Stimulated activated CD4-positive, alpha-beta T cell treated with anti-CD3 and anti-CD28 coated beads, Interleukin-4, amount 100 ng/mL, for 1 hour (primary cell): ENCODE results near the gene FHAD1.

ENCODE experiments used
- DNase-seq: peaks from one replicate; pipeline ENCODE4 v3.0.0-alpha.2; 2020

The FHAD1 gene

DNA sequence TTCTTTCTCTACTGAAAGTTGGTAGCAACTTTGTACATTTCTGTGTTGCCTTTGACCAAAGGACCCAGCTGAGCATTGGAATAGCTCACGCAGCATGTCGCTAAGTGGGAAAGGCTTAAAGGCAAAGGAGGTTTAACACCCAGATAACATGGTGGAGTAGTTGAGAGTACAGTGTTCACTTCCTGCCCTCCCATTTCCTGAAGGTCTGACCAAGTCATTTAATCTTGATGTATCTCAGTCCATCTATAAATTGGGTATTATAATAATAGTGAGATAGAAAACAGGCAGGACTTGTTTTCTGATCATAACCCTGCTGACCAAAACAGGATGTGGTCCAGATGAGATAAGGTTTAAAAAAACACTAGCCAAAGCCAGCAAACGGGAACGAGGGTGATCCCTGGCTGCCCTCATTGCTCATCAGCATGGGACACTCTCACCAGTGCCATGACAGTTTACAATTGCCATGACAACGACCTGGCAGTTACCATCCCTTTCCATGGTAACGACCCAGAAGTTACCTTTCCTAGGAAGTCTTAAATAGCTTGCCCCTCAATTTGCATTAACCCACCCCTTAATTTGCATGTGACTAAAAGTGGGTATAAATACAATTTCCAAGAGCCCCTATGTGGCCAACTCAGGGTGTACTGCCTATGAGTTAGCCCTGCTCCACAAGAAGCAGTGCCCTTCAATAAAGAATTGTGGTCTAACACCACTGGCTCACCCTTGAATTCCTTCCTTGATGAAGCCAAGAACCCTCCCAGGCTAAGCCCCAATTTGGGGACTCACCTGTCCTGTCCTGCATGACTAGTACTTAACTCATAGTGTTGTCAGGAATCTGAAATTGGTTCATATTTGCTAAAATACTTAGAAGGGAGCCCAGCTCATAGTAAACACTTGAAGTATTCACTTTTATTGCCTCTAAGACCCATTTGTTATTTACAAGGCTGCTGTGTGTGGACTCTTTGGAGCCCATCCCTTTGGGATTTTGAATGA lies 28.4 kb upstream of the FHAD1 start:
- DNase-seq = no peak

DNA sequence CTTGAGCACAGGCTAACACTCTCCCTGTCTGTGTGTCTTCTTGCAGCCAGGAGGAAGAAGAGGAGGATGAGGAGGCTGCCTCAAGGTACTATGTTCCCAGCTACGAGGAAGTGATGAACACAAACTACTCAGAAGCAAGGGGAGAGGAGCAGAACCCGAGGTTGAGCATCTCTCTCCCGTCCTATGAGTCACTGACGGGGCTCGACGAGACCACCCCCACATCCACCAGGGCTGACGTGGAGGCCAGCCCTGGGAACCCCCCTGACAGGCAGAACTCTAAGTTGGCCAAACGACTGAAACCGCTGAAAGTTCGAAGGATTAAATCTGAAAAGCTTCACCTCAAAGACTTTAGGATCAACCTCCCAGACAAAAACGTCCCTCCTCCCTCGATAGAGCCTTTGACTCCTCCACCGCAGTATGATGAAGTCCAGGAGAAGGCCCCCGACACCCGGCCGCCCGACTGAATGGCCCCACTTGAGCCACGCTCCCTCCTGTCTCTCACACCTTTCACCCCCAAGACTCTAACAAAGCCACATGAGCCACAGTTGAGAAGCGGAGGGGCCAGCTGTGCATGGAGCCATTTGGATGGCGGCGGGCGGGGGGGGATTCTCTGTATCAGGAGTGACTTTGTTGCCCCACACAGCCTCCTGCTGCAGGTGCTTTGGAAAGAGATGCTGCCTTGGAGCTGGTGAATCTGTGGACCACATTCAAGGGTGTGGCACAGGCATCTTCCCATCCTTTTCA lies 27.6 kb upstream of the FHAD1 start:
- no peak for DNase-seq

DNA sequence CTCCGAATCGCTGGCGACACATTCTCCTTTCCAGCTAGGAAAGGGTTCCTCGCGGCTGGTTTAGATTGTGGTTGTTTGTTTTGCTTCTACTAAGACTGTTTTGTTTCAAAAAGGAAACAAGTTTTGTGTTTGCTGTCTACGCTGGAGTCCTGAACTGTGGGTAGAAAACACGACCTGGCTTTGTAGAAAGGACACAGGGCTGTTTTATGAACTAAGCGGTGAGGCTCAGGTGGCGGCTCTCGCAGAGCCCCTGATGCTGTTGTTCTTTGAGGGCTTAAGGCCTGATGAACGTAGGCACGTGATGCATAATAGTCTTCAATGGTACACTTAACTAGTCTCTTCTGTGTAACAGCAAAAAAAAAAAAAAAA lies 27.0 kb upstream of the FHAD1 start:
- DNase-seq = no peak

DNA sequence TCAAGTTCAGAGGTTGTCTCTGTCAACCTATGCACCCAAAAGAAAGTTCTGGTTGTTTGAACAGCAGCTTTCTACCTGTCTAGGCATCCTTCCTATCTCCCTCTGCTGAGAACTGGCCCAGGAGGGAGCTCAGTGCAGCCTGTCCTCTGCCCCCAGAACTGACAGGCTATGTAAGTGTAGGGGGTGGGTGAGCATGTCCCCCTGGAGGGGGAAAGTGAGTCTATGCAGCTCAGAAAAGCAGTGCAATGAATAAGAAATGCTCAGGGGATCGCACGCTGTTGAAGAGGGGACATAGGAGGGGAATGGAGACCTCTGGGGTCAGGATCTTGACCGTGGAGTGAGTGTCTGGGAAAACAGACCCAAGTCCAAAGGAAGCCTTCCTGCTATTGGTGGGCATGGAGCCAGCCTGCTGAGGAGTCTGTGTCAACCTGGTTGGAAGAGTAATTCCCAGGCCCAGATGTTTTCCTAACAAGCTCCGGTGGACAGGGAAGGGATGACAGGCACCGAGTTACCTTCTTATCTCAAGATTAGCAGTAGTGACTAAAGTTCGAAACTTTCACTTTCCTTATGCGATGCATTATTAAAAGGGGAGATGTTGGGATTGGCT lies 26.1 kb upstream of the FHAD1 start:
- no peak for DNase-seq

DNA sequence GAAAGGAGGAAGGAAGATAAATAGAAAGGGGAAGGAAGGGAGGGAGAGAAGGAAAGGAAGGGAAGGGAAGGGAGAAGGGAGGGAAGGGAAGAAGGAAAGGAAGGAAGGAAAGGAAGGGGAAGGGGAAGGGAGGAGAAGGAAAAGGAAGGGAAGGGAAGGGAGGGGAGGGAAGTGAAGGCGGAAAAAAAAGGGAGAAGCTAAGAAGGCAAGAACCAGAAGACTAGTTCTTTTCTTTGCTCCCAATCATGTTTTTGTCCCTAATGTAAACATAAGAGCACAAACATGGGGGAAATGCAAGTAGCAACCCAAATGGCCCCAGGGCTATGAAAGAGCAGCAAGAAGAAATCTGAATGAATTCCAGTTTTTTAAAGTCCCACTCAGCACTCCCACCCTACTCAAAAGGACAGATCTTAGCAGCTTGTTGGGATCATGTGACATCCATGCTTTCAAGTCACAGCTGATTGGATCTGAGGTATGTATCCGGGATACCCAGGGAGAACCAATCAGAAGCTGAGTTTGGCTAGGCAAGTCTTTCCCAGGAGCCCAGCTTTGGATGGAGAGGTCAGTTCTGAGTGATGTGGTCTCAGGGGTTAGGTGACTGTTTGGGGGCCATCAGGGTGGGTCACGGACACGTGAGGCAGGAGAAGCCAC lies 24.2 kb upstream of the FHAD1 start:
- DNase-seq = no peak

DNA sequence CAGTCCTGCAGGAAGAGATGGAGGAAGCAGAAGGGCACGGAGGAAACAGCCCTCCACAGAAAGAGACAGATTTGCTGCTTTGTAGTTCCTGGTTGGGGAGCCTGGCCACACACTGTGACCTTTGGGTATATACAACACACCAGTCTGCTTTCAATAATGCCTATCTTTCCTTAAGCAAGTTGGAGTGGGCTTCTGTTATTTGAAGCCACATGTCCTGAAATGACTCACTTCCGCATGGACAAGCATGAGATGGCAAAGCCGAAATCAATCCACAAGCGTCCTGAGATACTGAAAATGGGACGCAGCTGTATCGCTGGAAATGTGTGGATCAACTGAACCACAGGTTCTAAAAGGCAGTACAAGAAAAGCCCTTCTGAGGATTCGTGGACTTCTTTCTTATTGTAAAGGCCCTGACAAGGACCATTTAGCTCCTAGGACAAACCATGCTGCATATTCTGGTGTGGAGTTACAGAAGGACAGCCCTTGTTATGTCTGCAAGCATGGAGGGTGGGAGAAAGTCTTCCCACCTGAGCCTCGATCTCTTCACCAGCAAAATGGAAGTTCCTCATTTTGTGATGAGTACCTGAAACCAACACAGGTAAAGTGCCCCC lies 22.7 kb upstream of the FHAD1 start:
- no peak for DNase-seq

DNA sequence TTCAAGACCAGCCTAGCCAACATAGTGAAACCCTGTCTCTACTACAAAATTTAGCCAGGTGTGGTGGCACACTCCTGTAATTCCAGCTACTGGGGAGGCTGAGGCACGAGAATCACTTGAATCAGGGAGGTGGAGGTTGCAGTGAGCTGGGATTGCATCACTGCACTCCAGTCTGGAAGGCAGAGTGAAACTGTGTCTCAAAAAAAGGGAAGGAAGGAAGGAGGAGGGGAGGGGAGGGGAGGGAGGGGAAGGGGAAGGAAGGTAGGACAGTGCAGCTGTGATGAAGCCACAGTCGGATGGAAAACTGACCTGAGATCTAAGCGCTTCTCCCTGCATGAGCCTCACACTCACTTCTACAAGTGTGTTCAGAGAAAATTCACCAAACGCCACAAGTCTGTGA lies 22.0 kb upstream of the FHAD1 start:
- DNase-seq = no peak

DNA sequence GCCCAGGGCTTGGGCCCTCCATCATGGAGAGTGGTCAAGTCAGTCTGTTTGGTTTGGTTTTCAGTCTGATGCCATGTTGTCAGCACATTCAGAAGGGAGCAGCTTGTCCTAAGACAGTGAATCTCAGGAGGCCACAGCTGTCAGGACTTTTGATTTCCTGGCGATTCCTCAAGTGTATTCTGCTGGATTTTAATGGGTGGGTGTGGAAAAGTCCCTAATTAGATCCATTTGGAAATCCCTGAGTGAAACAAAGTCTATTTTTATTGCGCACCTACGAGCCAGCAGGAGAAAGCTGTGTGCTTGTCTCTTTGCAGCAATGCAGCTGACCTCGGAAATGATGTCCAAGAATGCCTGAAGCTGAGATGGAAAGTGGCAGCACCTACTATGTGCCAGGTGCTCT lies 21.6 kb upstream of the FHAD1 start:
- DNase-seq = no peak

DNA sequence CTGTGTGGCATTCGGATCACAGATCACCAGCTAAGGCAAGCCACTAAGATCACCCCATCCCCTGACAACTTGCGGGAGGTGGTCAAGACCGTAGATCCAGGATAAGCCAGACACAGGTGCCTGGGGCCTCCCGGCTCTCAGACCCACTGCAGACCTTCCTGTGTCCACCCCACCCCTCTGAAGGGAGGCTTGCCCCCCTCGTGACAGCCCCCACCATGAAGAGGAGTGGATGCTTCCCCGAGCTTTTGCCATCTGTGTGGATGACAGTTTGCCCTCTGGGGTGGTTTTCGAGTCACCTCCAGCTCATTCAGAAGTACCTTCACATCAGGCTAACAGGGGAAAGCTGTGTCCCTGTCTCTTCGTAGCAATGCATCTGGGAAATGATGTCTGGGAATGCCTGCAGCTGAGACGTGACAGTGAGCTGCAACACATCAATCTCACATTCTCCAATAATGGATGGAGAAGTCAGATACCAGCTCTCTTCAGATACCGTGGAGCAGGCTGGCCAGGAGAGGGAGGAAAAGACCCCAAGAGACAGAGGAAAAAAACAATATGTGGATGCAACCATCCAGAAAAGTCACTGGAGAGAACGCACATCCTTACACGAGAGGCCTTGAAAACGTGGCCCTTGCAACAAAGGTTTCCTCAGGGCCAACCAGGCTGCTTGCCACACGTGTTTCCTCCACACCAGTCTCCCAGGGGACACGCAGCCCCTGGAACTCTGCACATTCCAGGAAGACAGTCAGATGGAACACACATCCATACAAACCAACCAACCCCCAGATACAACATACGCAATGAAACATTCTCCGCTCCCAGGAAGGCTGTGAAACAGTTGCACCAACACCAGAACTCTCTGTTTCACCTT lies 20.4 kb upstream of the FHAD1 start:
- no peak for DNase-seq

DNA sequence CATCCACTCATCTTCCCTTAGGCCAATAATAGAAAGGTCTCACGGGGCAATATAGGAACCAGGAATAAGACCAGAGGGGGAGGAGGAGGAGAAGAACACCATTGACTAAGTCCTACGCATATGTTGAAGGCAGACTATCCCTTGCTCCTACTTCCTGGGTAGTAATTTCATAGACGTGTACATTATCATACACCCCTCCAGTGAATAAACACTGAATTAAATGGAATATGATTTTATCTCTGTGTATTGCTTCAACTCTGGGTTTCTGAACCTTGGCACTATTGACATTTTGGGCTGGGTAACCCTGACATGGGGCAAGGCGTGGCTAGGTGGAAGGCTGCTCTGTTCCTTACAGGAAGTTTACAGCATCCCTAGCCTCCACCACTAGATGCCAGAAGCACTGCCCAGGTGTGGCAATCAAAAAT lies 17.3 kb upstream of the FHAD1 start:
- DNase-seq = no peak

DNA sequence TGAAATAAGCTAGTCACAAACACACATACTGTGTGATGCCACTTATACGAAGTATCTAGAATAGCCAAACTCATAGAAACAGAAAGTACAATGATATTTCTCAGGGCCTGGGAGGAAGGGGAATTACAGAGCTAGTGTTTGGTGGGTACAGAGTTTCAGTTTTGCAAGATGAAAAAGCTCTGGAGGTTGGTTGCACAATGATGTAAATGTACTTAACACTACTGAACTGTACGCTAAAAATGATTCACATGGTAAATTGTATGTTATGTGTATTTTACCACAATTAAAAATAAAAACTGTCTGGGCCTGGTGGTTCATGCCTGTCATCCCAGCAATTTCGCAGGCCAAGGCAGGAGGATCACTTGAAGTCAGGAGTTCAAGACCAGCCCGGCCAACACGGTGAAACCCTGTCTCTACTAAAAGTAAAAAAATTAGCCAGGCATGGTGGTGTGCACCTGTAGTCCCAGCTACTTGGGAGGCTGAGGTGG lies 15.3 kb upstream of the FHAD1 start:
- DNase-seq = peak; percentile 10

DNA sequence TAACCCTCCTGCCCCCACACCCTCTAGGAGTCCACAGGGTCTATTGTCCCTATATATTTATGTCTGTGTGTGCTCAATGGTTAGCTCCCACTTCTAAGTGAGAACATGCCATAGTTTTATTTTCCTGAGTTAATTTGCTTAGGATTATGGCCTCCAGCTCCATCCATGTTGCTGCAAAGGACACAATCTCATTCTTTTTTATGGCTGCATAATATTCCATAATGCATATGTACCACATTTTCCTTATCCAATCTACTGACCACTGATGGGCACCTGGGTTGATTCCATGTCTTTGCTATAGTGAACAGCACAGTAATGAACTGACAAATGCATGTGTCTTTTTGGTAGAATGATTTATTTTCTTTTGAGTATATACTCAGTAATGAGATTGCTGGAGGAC lies 13.3 kb upstream of the FHAD1 start:
- DNase-seq = no peak

DNA sequence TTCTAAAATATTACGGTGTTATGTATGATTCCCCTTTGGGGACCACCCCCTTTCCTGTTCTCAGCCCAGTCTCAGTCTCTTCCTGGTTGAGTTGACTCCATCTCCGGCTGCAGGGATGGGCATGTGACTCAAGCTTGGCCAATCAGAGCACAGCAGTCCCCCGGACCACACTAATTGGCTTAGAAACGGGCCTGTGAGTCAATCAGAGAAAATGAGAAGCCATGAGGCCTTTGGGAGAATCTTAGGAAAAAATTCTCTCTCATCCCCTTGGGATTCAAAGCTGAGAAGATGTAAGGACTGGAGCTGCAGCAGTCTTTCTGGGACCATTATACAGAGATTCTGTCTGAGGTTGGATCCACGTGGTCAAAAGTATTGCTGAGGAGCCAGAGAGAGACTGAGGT lies 10.7 kb upstream of the FHAD1 start:
- no peak for DNase-seq

DNA sequence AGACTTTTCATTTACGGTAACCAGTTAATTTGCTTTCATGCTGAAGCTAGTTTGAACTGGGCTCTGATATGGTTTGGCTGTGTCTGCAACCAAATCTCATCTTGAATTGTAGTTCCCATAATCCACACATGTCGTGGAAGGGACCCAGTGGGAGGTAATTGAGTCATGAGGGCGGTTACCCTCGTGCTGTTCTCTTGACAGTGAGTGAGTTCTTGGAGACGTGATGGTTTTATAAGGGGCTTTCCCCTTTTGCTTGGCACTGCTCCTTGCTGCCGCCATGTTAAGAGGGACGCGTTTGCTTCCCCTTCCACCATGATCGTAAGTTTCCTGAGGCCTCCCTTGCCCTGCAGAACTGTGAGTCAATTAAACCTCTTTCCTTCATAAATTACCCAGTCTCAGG lies 10.3 kb upstream of the FHAD1 start:
- DNase-seq = no peak

DNA sequence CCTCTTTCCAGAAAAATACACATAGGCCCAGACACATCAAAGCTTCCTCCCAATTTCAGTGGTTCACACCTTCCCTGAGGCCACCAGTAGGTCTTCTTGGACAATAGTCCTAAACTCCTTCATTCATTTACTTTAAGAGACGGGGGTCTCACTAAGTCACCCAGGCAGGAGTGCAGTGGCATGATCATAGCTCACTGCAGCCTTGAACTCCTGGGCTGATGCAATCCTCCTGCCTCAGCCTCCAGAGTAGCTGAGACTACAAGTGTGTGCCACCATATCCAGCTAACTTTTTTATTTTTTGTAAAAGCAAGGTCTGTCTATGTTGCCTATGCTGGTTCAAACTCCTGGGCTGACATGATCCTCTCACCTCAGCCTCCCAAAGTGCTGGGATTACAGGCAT lies 8.2 kb upstream of the FHAD1 start:
- no peak for DNase-seq

DNA sequence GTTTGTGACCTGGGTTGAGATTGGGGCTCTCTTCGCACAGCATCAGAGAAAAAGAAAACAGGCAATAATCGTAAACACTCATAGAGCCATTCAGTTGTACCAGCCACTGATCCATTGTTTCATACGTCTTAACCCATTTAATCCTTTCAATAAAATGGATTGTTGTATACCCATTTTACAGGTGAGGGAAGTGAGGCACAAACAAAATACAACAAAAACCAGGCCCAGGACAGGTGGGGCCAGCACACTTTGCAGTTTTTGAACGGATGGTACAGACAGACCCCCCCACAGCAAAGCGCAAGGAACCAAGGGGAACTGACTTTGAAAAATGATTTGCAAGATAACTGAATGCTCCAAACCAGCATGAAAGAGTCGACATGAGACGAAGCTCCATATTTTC lies 4.3 kb upstream of the FHAD1 start:
- DNase-seq = no peak

DNA sequence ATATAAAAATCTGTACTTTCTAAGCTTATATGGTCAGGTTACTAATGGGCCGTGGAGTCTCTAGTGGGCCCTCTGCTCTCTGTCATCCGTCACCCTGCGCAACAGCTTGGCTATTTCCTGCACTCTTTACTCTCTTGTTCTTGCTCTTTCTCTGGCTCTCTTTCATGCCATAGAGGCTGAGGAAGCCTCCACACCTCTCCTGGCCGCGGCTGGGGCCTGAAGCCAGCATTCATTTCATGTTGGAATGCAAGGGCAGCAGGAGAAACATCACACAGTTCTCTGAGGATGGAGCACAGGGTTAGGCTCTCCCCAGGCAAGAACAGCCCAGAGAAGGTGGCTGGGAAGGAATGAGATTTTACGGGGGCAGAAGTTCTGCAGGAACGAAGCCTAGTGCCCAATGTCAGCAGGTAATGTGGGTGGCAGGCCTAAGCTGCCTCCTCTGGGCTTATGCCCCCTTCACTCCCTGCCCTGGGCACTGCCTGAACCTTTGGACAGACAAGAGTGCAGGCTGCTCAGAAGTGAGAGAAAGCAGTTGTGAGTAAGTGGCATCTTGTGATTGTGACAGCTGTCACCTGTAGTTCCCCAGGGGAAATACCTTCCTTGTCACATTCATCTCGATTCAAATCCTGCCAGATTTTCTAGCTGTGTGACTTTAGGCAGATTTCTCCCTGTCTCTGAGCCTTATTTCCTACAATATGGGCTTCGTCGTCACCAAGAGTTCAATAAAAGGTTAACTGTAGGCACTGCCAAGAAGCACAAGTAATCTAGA lies 3.6 kb upstream of the FHAD1 start:
- DNase-seq = no peak

DNA sequence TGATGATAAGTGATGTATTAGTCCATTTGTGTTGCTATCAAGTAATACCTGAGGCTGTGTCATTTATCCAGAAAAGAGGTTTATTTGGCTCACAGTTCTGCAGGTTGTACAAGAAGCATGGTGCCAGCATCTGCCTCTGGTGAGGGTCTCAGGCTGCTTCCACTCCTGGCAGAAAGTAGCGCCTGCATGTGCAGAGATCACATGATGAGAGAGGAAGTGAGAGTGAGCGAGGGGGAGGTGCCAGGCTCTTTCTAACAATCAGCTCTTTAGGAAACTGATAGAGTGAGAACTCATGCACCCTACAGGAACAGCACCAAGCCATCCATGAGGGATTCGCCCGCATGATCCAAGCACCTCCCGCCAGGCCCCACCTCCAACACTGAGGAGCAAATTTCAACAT lies 2.2 kb upstream of the FHAD1 start:
- no peak for DNase-seq

DNA sequence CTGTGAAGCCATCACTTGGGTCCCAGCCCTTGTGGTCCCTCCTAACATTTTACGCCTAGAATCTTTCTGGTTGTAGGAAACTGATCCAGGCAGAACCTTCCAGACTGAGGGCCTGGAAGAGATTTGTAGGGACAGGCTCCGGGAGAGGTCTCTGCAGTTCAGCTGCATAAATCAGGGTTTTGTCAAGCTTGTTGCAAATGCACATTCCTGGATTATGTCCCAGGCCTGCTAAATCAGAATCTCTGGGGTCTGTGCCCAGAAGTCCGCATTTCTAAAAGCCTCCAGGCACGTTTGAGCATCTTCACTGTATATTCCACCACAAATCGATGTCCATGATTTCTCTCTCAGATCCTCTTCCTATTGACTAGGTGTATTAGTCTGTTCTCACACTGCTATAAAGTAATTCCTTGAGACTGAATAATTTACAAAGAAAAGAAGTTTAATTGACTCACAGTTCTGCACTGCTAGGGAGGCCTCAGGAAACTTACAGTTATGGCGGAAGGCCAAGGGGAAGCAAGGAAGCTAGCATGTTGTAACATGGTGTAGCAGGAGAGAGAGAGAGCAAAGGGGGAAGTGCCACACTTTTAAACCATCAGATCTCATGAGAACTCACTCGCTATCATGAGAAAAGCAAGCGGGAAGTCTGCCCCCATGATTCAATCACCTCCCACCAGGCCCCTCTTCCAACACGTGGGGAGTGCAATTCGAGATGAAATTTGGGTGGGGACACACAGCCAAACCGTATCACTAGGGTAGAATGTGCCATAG lies 1.2 kb upstream of the FHAD1 start:
- no peak for DNase-seq

DNA sequence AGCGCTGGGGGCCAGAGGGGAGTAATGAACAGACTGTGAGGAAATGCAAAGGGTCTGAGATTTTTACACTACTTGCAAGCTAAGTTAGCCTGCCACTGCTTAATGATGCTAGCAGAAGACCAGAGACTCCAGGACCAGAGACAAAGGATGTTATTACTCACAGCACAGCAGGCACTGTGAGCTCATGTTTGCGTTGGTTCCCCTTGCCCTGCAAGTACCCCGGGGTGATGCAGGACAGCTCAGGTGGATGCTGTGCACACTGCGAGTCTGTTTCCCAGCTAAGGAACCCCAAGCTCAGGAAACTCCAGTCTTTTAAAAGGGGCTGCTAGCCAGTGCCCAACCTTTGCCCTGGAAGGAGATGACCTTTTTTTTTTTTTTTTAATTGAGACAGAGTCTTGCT lies 1.2 kb downstream of the FHAD1 start:
- DNase-seq = no peak
